GM18520 (cell line): ENCODE results near the gene LGR4.
"Not testable (repeated sequence)": the region's sequence is repeated elsewhere in the genome, so short reads cannot be mapped to it uniquely, and the experiment has no call there.

Experiments used
- ATAC-seq: cut with Tn5 transposase; IDR thresholded peaks from one replicate; pipeline ENCODE4 v1.9.1; 2021; ENCODE audit not compliant: unreplicated experiment

Gene LGR4

GRCh38 chr11:27460158-27460978, 12.2 kb downstream of the LGR4 start:
- no peak for ATAC-seq

GRCh38 chr11:27459191-27459590, 13.4 kb downstream of the LGR4 start:
- no peak for ATAC-seq

GRCh38 chr11:27458182-27458581, 14.4 kb downstream of the LGR4 start:
- no peak for ATAC-seq

- no peak for ATAC-seq
These were observed 15.7 kb downstream of the LGR4 start for GRCh38 chr11:27456795-27457329.

- ATAC-seq, result no peak
These were observed 16.3 kb downstream of the LGR4 start for GRCh38 chr11:27456140-27456794.

- no peak for ATAC-seq
These were observed 16.9 kb downstream of the LGR4 start for GRCh38 chr11:27455667-27456066.

- no peak for ATAC-seq
These were observed 18.9 kb downstream of the LGR4 start for GRCh38 chr11:27453701-27454100.

GRCh38 chr11:27452147-27452546, 20.4 kb downstream of the LGR4 start:
- no peak for ATAC-seq

GRCh38 chr11:27451244-27451965, 21.2 kb downstream of the LGR4 start:
- no peak for ATAC-seq

- not testable (repeated sequence) for ATAC-seq
These were observed 24.4 kb downstream of the LGR4 start for GRCh38 chr11:27448184-27448540.

GRCh38 chr11:27447288-27448183, 25.1 kb downstream of the LGR4 start:
- no peak for ATAC-seq

- no peak for ATAC-seq
These were observed 27.0 kb downstream of the LGR4 start for GRCh38 chr11:27445625-27446024.

GRCh38 chr11:27444801-27445215, 27.8 kb downstream of the LGR4 start:
- no peak for ATAC-seq

- no peak for ATAC-seq
These were observed 28.7 kb downstream of the LGR4 start for GRCh38 chr11:27443746-27444507.

- ATAC-seq, result no peak
These were observed 29.4 kb downstream of the LGR4 start for GRCh38 chr11:27443227-27443626.

GRCh38 chr11:27440090-27440489, 32.5 kb downstream of the LGR4 start:
- ATAC-seq, result no peak

GRCh38 chr11:27438595-27438981, 34.0 kb downstream of the LGR4 start:
- ATAC-seq, result no peak

GRCh38 chr11:27437829-27438594, 34.6 kb downstream of the LGR4 start:
- ATAC-seq, result no peak

- no peak for ATAC-seq
These were observed 35.7 kb downstream of the LGR4 start for GRCh38 chr11:27436916-27437315.
